Left lobe of liver (tissue), 2 donors: ENCODE data around the gene LGALS3. TPM values are rescaled to one million over a fixed set of nuclear protein-coding genes. Genes with fewer than 3 reads are reported as not detected.

Source experiments
- ATAC-seq: fragments of 200-7000 bp; cut with Tn5 transposase; one replicate; pipeline ENCODE4 v1.9.1; 2020; ENCODE audit warnings: mild to moderate bottlenecking, moderate library complexity
- DNase-seq: peaks from one replicate; pipeline ENCODE4 v3.0.0-alpha.2; 2020; ENCODE audit warnings: low spot score
- total RNA-seq: library from RNA; stranded (reverse); gene quantifications from one replicate; pipeline ENCODE4 v1.2.1, GENCODE V29; 2021
- donor health status: DM: no; HTN: no; CAD: no; lungs with moderate emphysema.
- donor health status: DM: no; HTN: yes; CAD: no.

The LGALS3 gene
- total RNA-seq, 1 donor from 2014 or later, result 3.9 TPM

- ATAC-seq, result no peak
- no peak for DNase-seq
Measured at GRCh38 chr14:55111122-55111708, 17.8 kb upstream of the LGALS3 start.

DNA sequence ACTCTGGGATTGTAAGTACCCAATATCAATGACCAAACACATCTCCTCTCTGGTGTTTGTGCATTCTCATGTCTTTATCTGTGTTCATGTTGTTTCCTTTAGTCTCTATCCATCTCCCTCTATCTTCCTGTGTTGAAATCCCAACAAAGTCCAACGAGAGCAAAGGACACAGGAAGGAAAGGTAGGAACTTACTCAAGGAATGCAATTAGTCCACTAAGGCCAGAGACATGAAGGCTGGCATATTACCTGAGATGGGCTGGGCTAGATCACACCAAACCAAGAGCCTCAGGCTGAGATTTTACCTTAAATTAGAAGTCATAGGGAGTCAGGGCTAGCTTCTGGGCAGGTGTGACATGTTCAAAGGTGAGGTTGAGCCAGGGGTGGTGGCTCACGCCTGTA, 14.3 kb upstream of the LGALS3 start:
- DNase-seq (no peak), ATAC-seq (no peak)

DNA sequence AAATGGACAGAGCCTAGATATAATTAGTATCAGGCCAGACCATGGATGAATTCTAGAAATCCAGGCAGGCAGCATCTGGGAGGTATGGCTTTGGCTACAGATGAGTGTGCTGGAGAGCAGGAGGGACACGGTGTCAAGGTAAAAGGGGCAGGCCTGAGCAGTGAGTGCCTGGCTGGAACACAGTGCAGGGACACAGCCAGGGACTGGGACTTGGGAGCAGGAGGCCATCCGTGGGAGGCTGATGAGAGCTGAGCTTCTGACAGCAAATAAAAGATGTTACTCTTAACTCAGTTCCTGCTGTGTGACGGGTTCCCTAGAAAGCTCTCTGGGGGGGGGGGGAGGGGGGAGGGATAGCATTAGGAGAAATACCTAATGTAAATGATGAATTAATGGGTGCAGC, 13.6 kb upstream of the LGALS3 start:
- DNase-seq (no peak), ATAC-seq (no peak)

DNA sequence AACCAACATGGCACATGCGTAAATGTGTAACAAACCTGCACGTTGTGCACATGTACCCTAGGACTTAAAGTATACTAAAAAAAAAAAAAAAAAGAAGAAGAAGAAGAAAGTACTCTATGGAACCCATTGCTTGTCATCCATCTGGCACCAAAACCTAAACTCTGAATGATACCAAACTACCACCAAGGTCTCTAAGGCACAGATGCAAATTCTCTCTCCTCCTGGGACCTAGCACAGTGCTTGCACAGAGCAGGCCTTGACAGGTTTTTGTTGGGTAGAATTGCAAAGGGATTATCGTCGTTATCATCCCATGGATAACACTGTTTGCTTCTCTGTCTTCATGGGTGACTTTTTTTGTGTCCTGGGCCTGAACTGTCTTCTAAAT, 13.2 kb upstream of the LGALS3 start:
- no peak for ATAC-seq
- DNase-seq, result no peak

DNA sequence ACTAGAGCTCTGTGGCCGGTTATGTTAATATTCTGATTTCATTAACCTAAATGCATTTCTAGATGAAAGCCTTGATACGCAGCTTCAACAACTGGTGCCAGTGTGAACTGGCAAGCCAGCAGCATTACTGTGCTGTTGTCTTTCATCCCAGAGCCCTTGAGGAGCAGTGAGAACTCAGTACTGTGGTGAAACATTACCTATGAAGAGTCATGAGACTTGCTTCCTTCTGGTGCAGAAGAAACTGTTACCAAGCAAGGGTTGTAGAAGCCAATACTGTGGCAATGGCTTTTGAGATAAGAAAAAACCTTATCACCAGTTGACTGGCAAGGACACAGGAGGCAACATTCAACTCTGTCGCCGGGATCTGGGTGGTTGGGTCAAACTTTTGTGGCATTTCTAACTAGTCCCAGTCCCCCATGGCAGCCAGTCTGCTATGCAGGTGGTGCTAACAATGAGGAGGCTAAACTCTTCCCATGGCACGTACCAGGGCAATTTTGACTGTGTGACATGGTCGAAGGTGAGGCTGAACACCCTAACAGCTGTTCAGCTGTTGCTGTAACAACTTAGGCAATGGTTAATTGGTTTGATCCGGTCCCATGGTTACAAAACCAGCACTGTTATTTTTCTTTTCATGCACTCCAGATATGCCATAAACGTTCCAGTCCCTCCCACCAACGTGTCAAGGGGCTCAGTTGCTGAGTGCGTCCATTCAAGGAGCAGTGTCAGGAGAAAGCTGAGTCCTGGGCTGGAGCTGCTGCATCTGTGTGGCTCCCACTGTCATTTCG, 12.6 kb upstream of the LGALS3 start:
- DNase-seq (no peak), ATAC-seq (no peak)

DNA sequence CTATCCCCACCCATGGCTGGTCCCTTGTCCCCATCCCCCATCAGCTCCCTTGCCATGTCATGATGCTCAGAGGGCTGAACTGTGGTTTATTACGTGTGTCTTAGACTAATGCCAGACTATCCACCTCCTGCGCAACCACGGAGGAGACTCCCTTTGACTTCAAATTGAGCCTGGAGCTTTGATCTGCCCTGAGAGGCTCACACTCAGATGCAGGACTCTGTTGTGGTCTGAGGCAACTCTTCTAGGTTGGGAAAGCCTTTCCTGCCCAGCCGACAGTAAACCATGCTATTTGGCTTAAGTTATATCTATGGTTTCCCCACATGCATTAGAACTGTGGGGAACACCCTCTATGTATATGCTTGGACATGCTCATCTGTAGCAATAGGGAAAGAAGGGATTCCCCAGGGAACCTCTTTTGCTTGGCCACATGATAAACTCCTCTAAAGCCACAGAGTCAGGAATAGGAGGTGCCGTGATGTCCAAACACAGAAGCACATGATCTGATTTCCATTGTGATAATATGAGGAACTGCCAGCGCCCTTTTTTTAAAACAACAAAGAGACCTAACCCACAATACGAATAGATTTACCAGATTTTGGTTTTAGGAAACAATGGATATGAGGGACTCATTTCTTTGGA, 11.1 kb upstream of the LGALS3 start:
- DNase-seq (no peak), ATAC-seq (no peak)

DNA sequence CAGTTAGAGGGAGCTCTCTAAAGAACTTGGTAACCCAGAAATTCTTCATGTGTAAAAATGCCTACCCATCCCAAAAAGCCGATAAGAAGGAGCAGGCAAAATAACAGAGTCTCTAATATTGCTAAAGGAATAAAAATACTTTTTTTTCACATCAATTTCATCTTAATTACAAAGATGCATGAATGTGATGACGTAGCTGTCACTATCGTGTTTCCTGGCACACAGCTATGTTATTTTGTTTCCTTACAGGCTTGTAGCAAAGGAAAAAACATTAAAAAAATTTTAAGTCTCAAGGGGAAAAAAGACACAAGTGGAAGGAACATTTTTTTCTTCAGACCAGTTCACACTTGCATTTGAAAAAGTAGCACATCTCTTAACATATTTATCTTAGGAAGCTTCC, 10.3 kb upstream of the LGALS3 start:
- ATAC-seq (no peak), DNase-seq (no peak)

- ATAC-seq (peak; percentile 40), DNase-seq (no peak)
Measured at GRCh38 chr14:55120571-55121495, 8.2 kb upstream of the LGALS3 start.

GRCh38 chr14:55121628-55122439, 7.2 kb upstream of the LGALS3 start:
- ATAC-seq (no peak), DNase-seq (no peak)

- ATAC-seq (peak; percentile 32), DNase-seq (no peak)
Measured at GRCh38 chr14:55122440-55122986, 6.5 kb upstream of the LGALS3 start.

- ATAC-seq (no peak), DNase-seq (no peak)
Measured at GRCh38 chr14:55123101-55123500, 6.0 kb upstream of the LGALS3 start.

GRCh38 chr14:55123852-55124639, 5.0 kb upstream of the LGALS3 start:
- no peak for DNase-seq
- no peak for ATAC-seq

- DNase-seq, result no peak
- ATAC-seq, result no peak
Measured at GRCh38 chr14:55124774-55125386, 4.2 kb upstream of the LGALS3 start.

GRCh38 chr14:55125403-55125802, 3.6 kb upstream of the LGALS3 start:
- DNase-seq, result no peak
- ATAC-seq, result no peak

DNA sequence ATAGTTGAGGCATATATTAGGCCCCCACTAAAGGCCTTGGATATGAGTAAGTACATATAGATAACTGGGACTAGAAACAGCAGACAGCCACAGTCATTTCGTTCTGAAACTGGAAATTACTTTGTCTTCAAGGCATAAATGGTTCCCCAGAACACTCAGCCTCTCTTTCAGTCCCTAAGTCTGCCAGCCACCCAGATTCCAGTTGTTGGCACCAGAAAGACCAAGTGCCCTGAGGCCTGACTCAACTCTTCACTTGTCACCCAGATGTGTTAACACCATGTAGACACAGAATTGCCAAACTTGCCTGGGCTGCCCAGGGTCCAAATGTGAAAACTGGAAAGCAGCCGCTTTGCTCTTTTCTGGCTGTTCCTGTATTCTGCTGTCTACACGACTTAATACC, 3.0 kb upstream of the LGALS3 start:
- ATAC-seq (no peak), DNase-seq (no peak)

- no peak for DNase-seq
- ATAC-seq, result no peak
Measured at GRCh38 chr14:55126932-55127459, 2.1 kb upstream of the LGALS3 start.

DNA sequence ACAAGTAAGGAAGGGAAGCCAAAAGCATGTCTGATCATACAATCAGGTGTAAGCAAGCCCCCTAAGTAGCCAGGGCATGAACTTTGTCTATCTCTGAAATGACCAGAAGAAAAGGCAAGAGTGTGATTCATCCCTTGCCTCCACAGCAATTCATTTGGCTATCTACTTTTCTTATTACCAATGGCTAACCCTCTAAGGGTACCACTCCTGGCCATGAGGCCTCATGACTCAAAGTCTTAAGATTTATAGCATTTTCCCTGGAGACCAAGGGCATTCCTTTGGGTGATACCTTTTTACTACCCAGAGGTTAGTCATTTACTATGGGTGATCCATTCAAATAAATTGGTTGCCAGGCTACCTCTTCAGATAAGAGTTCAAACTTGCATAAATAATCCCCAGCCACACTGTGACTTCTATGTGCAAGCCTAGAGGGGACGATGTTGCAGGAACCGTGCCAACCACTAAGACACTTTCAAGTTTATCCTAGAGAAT, 1.5 kb upstream of the LGALS3 start:
- ATAC-seq (no peak), DNase-seq (no peak)

DNA sequence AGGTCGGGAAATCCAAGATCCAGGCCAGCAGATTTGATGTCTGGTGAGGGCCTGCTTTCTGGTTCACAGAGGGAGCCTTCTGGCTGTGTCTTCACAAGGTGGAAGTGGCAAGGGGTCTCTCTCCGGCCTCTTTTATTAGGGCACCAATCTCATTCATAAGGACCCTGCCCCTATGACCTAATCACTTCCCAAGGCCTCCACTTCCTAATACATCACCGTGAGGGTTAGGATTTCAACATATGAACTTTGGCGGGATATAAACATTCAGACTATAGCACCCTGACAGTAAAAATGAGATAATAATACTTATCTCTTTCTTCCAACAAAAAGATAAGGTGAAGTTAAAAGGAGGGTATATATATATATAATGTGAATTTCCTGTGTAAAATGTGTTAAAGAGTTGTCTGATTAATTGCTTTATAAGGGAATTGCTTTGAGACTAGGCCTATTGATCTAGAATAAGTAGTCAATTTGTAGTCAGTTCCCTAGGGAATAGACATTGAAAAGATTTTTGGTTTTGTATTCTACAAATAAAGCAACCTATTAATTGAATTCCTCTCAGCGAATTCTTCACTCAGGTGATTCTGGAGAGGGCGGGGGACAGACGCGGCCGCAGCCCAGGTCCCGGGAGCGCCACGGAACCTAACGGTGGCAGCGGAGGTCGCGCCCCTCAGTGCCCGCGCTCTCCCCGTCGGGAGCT, 516 bp upstream of the LGALS3 start:
- DNase-seq, result no peak
- no peak for ATAC-seq
